Putamen (tissue), 1 donor: ENCODE data around the gene TOLLIP.
"Not testable (repeated sequence)": the region's sequence is repeated elsewhere in the genome, so short reads cannot be mapped to it uniquely, and the experiment has no call there.

Experiments used
- DNase-seq: peaks from one replicate; pipeline ENCODE4 v3.0.0-alpha.2; 2016; ENCODE audit warnings: low spot score

The TOLLIP gene

DNA sequence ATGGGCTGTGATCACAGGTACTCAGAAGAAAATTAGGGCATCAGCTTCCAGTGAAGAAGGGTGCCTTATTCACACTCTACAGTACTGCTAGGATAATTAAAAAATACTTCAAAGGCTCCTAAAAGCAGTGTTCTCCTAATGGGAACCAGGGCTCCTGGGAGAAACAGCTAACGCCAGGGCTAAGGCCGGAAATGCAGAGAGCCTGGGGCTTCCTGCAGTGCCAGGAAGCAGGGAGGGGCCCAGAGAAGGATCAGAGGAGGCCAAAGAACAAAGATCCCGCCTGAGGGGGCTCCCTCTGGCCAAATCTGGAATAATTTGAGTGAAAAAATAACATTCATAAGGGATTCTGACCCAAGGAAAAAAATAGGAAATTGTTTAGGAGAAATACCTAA is 27.5 kb downstream of the TOLLIP start:
- no peak for DNase-seq

DNA sequence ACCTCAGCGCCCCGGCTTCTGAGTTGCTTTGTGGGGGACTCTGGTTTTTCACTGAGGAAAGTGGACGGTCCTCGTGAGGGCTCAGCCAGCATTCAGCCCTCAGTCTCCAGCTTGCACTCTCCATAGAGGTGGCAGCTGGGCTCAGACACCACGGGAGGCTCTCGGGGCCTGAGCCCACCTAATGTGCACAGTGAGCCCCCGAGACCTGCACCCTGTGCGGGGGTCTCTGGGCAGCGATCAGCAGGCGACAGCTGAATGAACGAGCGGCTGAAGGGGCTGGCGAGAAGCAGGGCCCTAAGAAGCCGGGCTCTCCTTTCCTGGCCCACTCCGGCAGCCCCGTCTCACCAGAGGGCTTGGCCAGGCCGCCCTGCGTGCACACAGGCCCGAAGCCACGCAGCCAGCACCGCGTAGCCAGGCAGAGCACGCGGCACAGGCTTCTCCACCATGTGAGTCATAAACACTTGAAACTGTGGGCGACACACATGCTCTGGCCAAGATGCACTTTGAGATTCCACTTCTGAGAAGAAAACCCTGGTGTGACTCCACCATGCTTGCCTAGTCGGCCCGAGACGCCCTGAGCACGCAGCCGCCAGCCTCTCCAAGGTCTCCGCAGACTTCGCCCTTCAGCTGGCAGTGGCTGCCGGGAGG is 28.0 kb downstream of the TOLLIP start:
- DNase-seq, result no peak

DNA sequence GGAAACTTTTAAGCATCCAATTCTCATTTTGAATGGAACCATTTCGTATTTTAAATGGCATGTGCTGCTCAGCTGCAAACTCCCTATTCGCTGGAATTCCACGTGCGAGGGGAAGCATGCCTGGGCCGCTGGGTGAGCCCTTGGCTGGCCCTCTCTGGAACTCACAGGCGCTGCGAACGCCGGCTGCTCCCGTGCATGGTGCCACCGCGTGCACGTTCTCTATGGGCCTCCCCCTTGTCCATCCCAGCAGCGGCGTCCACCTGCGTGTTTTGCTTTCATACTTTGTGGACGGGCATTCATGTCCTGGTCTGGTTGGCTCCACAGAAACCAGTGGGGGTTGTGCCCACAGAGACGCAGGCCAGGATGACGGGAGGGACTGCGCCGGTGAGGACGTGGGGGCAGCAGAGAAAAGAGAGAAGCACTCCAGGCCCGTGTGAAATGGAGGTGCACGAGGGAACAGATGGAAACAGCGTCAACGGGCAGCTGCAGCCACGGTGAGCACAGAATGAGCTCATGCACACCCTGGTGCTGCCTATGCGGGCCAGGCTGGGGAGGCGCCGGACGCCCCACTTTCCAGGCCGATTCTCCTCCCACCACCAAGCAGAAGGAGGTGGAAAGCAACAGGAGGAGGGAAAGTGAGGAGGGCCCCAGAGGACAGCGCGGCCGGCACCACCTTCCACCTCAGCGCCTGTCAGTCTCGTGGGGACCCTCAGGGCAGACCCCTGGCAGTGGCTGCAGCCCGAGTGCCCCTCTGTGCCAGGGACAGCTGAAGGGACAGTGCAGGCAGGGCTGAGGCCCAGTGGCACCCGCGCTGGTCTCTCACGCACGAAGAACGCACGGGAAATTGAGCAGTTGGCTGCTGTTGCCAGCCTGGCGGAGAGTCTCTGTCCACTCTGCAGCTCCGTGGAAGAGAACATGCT is 29.1 kb downstream of the TOLLIP start:
- no peak for DNase-seq

DNA sequence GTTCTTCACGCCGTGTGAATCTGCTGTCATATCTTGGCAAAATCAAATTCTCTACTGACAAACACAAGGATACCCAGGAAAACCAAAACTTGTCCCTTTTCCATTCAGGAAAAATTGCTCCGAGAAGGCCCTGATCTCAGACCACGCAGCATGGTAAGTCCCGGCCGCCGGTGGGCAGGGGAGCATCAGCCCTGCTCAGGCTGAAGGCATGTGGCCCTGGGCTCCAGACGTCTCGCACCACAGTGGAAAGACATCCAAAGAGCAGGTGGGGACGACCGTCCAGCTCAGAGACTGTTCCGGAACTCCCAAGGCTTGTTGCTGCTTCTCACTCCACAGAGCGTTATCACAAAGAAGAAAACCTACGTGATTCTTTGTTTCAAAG is 29.8 kb downstream of the TOLLIP start:
- no peak for DNase-seq

DNA sequence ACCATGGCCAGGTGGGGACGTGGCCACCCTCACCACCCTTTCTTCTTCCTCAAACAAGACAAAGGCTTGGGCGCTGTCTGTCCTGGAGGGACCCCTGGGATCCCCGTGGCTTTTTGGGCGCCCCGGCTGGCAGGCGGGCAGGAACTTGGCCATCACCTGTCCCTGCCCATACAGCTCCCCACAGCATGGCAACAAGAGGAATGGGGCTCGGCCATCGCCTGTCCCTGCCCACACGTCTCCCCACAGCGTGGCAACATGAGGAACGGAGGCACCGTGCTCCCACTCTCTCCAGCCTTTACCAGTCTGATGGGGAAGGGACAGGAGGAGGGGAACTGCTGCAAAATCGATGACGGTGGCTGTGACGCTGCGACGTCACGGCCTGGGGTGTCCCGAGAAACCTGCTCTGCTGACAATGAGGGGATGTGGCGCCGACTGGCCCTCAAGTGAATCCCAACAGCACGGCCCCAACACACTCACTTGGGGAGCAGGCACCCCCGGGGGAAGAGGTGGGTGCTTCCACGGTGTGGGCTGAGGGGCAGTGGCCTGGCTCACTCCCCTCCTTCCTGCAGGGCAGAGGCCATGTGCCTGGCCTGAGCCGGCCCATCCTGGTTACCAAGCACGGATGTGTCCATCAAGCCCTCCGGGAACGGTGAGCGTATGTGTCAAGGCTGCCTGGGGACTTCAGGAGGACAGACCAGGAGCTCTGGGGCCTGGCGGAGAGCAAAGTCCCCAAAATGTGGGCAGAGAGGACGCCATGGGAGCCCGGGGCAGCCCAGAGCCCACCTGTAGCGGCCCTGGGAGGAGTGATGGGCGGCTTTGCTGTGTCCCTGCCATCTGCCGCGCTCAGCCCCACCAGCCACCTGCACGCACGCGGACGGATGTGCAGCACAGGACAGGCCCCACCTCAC is 30.4 kb downstream of the TOLLIP start:
- DNase-seq, result no peak

DNA sequence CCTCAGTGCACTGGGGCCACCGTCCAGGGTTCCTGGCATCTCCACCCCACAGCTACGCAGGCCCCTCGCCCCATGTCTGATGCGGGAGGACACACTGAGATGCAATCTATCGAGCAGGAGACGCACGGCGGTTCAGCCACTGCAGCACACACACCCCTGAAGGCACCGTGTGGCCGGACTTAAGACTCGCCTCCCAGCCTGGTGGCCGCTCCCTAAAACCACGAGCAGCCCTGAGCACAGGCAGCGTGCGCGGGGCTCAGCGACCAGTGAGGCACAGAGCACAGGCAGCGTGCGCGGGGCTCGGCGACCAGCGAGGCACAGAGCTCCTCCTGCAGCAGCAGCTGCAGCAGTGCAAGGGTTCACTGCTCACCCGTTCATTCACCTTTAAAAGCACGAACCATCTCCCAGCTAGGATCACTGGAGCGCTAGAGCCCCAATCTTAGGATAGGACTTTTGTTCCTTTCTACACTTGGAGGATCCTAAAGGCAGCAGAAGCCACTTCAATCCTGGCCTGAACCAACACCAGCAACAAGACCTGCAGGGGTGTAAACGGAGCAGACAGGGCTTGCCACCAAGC is 31.4 kb downstream of the TOLLIP start:
- DNase-seq, result no peak

DNA sequence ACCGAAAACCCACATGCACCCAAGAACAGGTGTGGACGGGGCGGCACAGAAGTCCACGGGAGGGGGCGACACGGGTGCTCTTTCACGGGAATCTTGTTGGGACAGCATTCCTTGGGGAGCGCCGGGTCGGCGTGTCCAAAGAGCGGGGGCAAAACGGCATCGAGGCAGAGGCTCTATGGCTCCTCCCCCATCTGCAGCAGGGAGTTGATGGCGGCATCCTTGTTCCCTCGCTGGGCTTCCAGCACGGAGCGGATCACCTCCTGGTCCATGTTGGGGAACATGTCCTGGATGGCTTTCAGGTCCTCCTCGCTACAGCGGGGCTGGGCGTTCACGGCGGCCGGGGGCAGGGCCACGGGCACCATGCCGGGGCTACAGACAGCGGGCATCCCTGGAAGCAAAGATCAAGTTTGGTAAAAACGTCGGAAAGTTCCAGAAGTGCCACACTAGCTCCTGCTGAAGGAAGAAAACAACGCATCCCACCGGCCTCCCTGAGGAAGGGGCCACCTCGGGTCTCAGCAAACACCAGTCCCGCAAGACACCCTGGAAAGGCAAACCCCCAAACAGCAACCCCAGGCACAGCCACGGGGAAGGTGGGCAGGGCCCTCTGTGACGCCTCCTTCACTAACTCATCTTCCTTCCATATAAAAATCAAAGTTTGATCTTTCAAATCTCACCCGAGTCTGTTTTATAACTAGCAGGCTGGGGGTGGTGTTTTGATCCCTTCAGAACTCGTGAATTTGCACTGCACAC is 32.4 kb downstream of the TOLLIP start:
- no peak for DNase-seq

DNA sequence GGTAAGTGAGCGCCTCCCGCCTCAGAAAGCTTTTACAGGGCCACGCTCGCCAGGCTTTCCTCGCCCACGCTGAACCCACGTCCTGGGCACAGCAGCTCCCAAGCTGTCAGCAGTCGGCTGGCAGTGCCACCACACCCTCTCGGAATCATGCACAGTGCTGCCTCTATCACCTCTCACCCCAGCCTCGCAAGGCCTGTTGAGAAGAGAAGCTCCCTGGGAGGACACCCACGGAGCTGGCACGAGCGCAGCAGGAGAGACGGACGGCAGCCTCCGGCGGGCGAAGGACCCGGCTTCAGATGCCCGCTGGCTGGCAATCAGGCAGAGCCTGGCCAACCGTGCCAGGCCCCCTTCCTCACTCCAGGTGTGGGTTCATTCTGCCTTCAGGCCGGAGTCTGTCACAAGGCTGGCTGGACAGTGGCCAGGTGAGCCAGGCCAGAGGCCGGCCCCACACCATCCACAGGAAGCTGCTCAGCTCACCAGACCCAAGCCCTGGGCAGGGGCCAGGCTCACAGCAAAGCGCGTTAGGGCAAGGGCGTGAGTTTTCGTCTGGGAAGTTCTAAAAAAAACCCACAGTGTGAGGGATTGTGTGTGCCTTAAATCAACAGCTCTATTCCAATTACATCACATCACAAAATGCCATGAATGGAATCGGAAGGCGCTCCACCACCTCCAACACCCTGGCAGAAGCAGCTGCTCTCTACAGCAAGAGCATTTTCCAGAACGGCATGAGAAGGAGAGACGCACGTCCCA is 33.2 kb downstream of the TOLLIP start:
- peak; percentile 74 for DNase-seq

DNA sequence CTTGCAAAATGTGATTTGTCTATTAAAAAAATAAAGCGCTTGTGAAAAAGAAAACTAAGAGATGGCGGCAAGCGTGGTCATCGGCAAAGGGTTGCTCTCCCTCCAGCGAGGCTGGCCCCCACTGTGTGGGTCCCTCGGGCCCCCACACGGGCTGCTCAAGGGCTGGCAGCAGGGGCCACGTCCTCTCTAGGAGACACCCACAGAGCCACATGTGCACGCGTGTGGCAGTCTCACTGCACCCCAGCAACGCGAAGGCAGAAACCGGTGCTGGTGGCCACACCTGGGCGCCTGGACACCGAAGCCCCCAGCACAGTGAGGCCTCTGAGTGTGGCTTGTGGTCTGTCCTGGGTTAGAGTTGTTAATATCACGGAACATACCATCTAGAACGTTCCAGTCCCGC is 34.4 kb downstream of the TOLLIP start:
- no peak for DNase-seq

DNA sequence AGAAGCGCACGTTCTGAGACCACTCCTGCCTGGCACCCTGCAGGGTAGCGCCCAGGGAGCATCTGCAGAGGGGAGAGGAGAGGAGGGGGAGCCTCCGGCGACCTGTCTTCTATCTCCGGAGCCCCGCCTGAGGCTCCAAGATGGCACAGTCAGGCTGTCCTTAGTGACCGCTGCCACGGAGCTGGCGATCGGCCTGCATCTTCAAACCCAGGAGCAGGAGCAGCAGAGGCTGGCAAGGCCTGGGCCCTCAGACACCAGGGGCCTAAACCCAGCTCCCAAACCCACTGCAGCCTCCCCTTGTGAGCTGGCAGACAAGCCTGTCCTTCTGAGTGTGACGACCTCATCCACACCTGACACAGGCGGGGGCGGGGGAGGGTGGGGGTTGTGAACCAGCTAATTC is 34.9 kb downstream of the TOLLIP start:
- DNase-seq, result no peak

DNA sequence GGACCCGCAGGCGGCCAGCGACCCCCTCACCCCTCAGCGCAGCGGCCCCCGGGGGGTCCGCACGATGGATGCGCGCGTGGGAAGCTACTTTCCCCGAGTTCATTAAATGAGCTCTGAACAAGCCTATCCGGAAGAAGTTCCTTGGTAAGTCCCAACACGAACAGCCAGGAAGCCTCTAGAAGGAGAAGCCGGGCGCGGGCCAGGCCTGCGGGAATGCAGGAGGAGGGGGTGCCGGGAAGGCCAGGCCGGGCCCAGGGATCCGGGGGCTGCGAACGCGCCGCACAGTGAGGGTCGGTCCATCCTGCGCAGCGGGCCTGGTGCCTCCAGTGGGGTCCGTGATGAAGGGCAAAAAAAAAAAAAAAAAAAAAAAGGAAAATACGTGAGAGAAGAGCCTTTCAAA is 36.9 kb downstream of the TOLLIP start:
- DNase-seq, result no peak

DNA sequence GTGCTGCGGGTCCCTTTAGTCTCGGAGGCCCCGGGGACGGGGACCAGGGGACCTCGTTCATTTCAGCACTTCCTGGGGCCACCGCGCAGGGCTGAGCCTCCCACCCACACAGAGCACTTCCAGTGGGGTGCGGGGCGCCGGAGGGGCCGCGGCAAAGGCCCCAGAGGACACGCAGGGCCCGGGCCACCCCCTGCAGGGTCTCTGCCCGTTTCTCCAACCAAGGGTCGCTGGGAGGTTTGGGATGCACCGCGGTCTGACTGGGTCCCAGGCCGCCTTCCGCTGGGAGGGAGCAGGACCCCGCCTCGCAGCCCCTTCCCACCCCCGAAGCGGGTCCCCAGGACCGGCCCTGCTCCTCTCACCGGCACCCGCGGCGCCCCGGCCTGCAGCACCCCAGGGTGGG is 37.5 kb downstream of the TOLLIP start:
- DNase-seq, result no peak

DNA sequence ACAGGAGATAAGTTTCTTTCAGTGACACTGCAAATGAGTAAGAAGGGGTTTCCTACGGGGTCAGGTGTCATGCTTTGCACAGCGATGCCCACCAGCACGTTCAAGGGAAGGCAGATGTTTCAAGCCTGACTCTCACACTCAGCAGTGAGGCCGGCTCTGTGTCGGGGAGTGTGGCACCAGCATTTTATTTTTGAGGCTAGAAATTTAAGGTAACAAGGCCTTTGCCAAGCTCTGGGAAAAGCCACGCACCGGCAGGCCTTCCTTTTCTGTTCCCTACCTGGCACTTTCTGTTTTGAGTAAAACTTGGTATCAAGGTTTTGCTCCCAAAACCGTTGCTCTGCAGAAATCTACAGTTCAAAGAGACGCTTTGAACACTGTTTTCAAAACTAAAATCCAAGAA is 38.0 kb downstream of the TOLLIP start:
- no peak for DNase-seq

DNA sequence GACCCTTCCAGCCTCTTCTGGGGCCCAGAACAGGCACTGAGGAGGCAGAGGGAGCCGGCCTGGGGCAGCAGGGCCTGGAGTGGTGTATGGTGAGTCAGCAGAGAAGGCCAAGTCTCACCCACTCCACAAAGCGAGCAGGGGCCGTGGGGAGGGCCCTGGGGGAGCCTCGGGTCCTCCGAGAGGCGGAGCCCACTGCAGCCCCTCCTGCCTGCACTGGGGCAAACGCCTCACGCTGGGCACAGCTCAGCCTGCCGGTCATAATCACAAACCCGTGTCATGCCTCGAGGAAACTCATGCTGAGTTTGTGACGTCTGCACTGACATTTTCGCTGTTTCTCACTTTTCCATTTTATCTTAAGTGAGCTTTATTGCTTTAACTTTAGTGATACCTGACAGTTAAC is 38.4 kb downstream of the TOLLIP start:
- DNase-seq, result no peak

DNA sequence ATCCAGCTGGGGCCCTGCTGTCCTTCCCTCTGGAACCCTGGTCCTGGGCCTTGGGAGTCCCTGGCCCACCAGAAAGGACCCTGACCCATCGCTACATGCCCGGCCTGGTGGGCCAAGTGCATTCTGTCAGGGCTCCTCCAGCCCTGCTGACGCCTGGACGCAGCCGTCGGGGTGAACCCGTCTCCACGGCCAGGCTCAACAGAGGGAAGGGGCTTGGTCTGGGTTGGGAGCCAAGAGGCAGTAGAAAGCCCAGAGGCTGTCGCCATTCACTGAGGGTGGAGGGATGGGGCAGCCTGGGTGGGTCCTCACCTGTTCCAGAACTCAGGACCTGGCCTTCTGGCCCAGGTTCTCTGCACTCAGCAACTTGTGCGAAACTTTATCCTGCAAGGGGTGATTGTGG is 39.0 kb downstream of the TOLLIP start:
- no peak for DNase-seq

DNA sequence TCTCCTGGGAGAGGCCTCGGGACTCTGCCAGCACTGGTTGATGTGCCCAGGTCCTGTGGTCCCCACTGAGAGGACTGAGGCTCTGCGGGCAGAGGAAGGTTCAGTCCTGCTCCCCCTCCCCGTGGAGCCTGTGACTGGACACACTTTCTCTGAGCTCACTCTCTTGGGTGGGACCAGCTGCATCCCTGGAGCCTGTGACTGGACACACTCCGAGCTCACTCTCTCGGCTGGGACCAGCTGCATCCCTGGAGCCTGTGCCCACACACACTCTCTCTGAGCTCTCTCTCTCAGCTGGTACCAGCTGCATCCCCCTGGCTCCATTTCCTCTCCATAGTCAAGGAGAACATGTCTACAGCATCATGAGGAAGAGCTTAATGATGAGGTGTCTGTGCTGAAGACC is 39.5 kb downstream of the TOLLIP start:
- no peak for DNase-seq

DNA sequence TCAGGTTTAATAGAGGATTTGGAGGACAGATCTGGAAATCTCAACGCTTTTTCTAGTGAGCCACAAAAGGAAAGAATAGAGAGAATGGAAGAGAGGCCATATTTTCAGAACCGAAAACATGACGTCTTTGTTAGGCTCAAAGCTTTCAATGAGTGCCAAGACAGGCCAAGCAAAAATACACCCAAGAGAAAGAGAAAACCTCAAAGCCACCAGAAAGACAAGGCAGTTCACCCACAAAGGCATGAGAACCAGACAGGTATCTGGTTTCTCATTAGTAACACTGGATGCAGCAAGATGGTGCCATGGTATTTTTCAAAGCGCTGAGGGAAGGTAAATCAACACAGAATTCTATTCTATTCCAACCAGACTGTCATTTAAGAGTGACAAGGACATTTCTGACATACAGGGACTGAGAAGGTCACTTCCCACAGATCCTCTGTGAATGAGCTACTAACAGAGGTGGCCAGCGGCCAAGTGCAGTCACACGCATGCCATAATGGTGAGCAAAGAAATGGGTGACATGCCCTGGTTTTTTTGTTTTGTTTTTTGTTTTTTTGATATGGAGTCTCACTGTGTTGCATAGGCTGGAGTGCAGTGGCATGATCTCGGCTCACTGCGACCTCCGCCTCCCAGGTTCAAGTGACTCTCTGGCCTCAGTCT is 41.9 kb downstream of the TOLLIP start:
- no peak for DNase-seq

DNA sequence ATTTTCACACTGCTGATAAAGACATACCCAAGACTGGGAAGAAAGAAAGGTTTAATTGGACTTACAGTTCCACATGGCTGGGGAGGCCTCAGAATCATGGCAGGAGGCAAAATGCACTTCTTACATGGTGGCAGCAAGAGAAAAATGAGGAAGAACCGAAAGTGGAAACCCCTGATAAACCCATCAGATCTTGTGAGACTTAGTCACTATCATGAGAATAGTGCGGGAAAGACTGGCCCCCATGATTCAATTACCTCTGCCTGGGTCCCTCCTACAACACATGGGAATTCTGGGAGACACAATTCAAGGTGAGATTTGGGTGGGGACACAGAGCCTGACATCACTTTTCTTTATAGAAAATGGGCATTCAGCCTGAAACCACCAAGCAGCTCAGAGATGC is 42.5 kb downstream of the TOLLIP start:
- DNase-seq, result not testable (repeated sequence)

DNA sequence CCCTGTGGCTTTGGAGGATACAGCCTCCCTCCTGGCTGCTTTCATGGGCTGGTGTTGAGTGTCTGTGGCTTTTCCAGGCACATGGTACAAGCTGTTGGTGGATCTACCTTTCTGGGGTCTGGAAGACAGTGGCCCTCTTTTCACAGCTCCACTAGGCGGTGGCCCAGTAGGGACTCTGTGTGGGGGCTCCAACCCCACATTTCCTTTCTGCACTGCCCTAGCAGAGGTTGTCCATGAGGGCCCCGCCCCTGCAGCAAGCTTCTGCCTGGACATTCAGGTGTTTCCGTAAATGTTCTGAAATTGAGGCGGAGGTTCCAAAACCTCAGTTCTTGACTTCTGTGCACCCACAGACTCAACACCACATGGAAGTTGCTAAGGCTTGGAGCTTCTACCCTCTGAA is 44.0 kb downstream of the TOLLIP start:
- not testable (repeated sequence) for DNase-seq

DNA sequence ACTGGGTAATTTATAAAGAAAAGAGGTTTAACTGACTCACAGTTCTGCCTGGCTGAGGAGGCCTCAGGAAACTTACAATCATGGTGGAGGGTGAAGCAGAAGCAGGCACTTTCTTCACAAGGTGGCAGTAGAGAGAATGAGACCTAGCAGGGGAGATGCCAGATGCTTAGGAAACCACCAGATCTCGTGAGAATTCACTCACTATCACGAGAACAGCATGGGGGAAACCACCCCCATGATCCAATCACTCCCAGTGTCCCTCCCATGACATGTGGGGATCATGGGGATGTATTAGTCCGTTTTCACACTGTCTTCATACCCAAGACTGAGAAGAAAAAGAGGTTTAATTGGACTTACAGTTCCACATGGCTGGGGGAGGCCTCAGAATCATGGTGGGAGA is 45.0 kb downstream of the TOLLIP start:
- DNase-seq, result peak; percentile 43
